Transverse colon (tissue), 4 donors: ENCODE results near the gene SETD1B. TPM values are rescaled to one million over a fixed set of nuclear protein-coding genes. Genes with fewer than 3 reads are reported as not detected.

Experiments used
- small RNA-seq, 4 donors: library from RNA; depleted of rRNA; stranded (forward); fragments of <200 nt; gene quantifications; one replicate each; pipeline ENCODE3, GENCODE V24; 2016
- total RNA-seq, 4 donors: library from RNA; depleted of rRNA; stranded (reverse); fragments of >200 nt; gene quantifications; one replicate each; pipeline ENCODE4 v1.1.0, GENCODE V29; 2016

The SETD1B gene
- total RNA-seq, 4 donors from 2014 or later, result 13.4 to 39.6 (median 15.2) TPM

Small RNA genes lying within 50 kb of the gene (small RNA-seq; reads per million reads assigned to genes)
- gene AC069503.3, result 0 reads per million in 4 donors

Other genes starting within 250 kb of the SETD1B start
- 10 to 100 TPM in 3 of 4 donors, 1 to 10 TPM in 1; 7.2 to 39.3 (median 15.2) TPM for gene KDM2B, start 223.0 kb upstream of the SETD1B start, total RNA-seq
- gene ORAI1, start 177.5 kb upstream of the SETD1B start, total RNA-seq, result 1 to 10 TPM; 7.5 to 9.1 (median 8.2) TPM
- under 1 TPM in 1 of 4 donors, not detected in 3; 0.48 TPM for gene MORN3, start 134.4 kb upstream of the SETD1B start, total RNA-seq
- gene TMEM120B, start 91.3 kb upstream of the SETD1B start, total RNA-seq, result 10 to 100 TPM in 1 of 4 donors, 1 to 10 TPM in 3; 1.9 to 19.9 (median 4.5) TPM
- gene RHOF, start 10.3 kb upstream of the SETD1B start, total RNA-seq, result 100 to 1,000 TPM in 3 of 4 donors, 10 to 100 TPM in 1; 14.9 to 251 (median 150) TPM
- gene HPD, start 54.9 kb downstream of the SETD1B start, total RNA-seq, result under 1 TPM in 1 of 4 donors, not detected in 3; 0.41 TPM
- gene PSMD9, start 84.8 kb downstream of the SETD1B start, total RNA-seq, result 10 to 100 TPM; 21.7 to 57.3 (median 46.2) TPM
- 1 to 10 TPM in 1 of 4 donors, under 1 TPM in 1, not detected in 2; 0.41 to 1.7 TPM for gene CFAP251, start 114.6 kb downstream of the SETD1B start, total RNA-seq
- gene BCL7A, start 217.9 kb downstream of the SETD1B start, total RNA-seq, result 1 to 10 TPM in 3 of 4 donors, under 1 TPM in 1; 0.75 to 6.8 (median 6.3) TPM